ENCODE measurements around the gene COG7. TPM values are rescaled to one million over a fixed set of nuclear protein-coding genes. Genes with fewer than 3 reads are reported as not detected.

Gene COG7
- total RNA-seq, 1 experiment from 2014 or later = 17.9 TPM

GRCh38 chr16:23486480-23486879 lies 33.5 kb upstream of the COG7 start:
- no peaks in the 10 kb centered on the region for H3K27me3 ChIP-seq (ENCODE audit: insufficient read depth, low read length)

More at GRCh38 chr16:23486480-23486879, 33.5 kb upstream of the COG7 start:
- Histone ChIP-seq H3K18ac (ENCODE audit: insufficient read length, low read depth, low read length) (no peak overlapping the region), H3K23ac (ENCODE audit: insufficient read length, low read depth, low read length) (no peak overlapping the region), H3K79me1 (ENCODE audit: insufficient read depth, low read depth, low read length, poor library complexity, severe bottlenecking) (no peaks in the 10 kb centered on the region), H3K4me1 (ENCODE audit: insufficient read depth, low read length) (no peaks in the 10 kb centered on the region), H3K4ac (ENCODE audit: low read depth, low read length) (no peak overlapping the region), H2BK12ac (ENCODE audit: insufficient read length, low read depth, low read length) (no peak overlapping the region), H3K14ac (ENCODE audit: insufficient read depth, low read length) (no peak overlapping the region), H2BK5ac (ENCODE audit: insufficient read length, low read length) (no peak overlapping the region), H2AK5ac (ENCODE audit: insufficient read length, low read length) (no peak overlapping the region), H2AFZ (ENCODE audit: low read length) (no peak overlapping the region), H2BK120ac (ENCODE audit: low read depth, low read length, poor library complexity, severe bottlenecking) (no peak overlapping the region), H2BK20ac (ENCODE audit: low read depth, low read length, poor library complexity, severe bottlenecking) (no peak overlapping the region), H2BK15ac (ENCODE audit: low read depth, low read length) (no peak overlapping the region), H3K56ac (ENCODE audit: insufficient read length, low read depth, low read length) (no peak overlapping the region), H4K20me1 (ENCODE audit: control insufficient read depth, insufficient read depth, insufficient read length) (no peaks in the 10 kb centered on the region), H3K27ac (ENCODE audit: insufficient read length, low read depth, low read length) (no peak overlapping the region), H3K79me2 (ENCODE audit: insufficient read depth, low read length) (no peaks in the 10 kb centered on the region), H4K8ac (replicated peaks; ENCODE audit: insufficient read length, low read depth, low read length) (no peak overlapping the region), H4K5ac (ENCODE audit: insufficient read length, low read depth, low read length) (no peak overlapping the region), H3K4me2 (ENCODE audit: insufficient read depth, insufficient read length, low read length) (no peak overlapping the region), H3T11ph (ENCODE audit: low read length) (no peak overlapping the region), H3K23me2 (ENCODE audit: insufficient read length, low read depth, low read length, poor library complexity, severe bottlenecking) (no peaks in the 10 kb centered on the region), H3K9ac (ENCODE audit: extremely low read depth, insufficient read length, low read length) (no peak overlapping the region), H4K91ac (ENCODE audit: insufficient read length, low read depth, low read length) (no peak overlapping the region), H3K9me3 (ENCODE audit: control insufficient read depth, low read depth, low read length) (no peaks in the 10 kb centered on the region)
- no peak for DNase-seq
- H3K36me3 Mint-ChIP-seq (ENCODE audit: insufficient read depth in 1 of 3, low read depth in 3 of 3) = peaks cover 63 to 94% (median 89%) of the 10 kb centered on the region in 3 experiments; a peak in 6 of 7 replicates
- H3K9me3 Mint-ChIP-seq = no peaks in the 10 kb centered on the region
- H3K27me3 Mint-ChIP-seq (ENCODE audit: low read depth) = no peaks in the 10 kb centered on the region
- WGBS (ENCODE audit: extremely low coverage, insufficient read length, low lambda C conversion rate) = no CpG with 5 or more reads among the region's 5 CpGs
- TF ChIP-seq CTCF (conservative IDR thresholded peaks at IDR 0.05) = no peak
- H3K4me1 Mint-ChIP-seq = no peaks in the 10 kb centered on the region
- H3K27ac Mint-ChIP-seq = peak overlapping the region in 1 of 3 experiments; percentile 23; a peak in 1 of 7 replicates
- H3K4me3 Mint-ChIP-seq = no peak overlapping the region

All from H9 (cell line).